Activated T-helper 9 cell treated with anti-CD3 and anti-CD28 coated beads, Interleukin-2, amount 50 U/mL, for 16 hours (primary cell): ENCODE measurements around the gene ACAA1.
"Not testable (repeated sequence)": the region's sequence is repeated elsewhere in the genome, so short reads cannot be mapped to it uniquely, and the experiment has no call there.

Experiments
- DNase-seq: peaks from one replicate; pipeline ENCODE4 v3.0.0-alpha.2; 2020; ENCODE audit warnings: low read depth

ACAA1 gene

GRCh38 chr3:38134517-38135143 is 2.3 kb downstream of the ACAA1 start:
- DNase-seq: not testable (repeated sequence)

GRCh38 chr3:38133557-38134405 is 3.1 kb downstream of the ACAA1 start:
- DNase-seq: no peak

- DNase-seq: no peak
Observed at GRCh38 chr3:38133209-38133556, 3.7 kb downstream of the ACAA1 start.

GRCh38 chr3:38131621-38132369 is 5.1 kb downstream of the ACAA1 start:
- no peak for DNase-seq

GRCh38 chr3:38130631-38131065 is 6.3 kb downstream of the ACAA1 start:
- no peak for DNase-seq

- DNase-seq: no peak
Observed at GRCh38 chr3:38129058-38129457, 7.9 kb downstream of the ACAA1 start.

- no peak for DNase-seq
Observed at GRCh38 chr3:38128303-38128655, 8.6 kb downstream of the ACAA1 start.

- no peak for DNase-seq
Observed at GRCh38 chr3:38127611-38128302, 9.2 kb downstream of the ACAA1 start.

GRCh38 chr3:38126121-38126892 is 10.6 kb downstream of the ACAA1 start:
- no peak for DNase-seq

- no peak for DNase-seq
Observed at GRCh38 chr3:38125305-38126120, 11.4 kb downstream of the ACAA1 start.

- no peak for DNase-seq
Observed at GRCh38 chr3:38124324-38125122, 12.4 kb downstream of the ACAA1 start.

GRCh38 chr3:38122712-38123290 is 14.1 kb downstream of the ACAA1 start:
- no peak for DNase-seq

GRCh38 chr3:38121832-38122461 is 15.0 kb downstream of the ACAA1 start:
- no peak for DNase-seq

- DNase-seq: no peak
Observed at GRCh38 chr3:38121451-38121831, 15.5 kb downstream of the ACAA1 start.

- DNase-seq: no peak
Observed at GRCh38 chr3:38120693-38121450, 16.1 kb downstream of the ACAA1 start.

- DNase-seq: no peak
Observed at GRCh38 chr3:38119821-38120692, 16.9 kb downstream of the ACAA1 start.

GRCh38 chr3:38119248-38119544 is 17.7 kb downstream of the ACAA1 start:
- no peak for DNase-seq
